Neuron (in vitro differentiated cells): Measurements from ENCODE around the gene ZNF710.
"Not testable (repeated sequence)": the region's sequence is repeated elsewhere in the genome, so short reads cannot be mapped to it uniquely, and the experiment has no call there.

Experiments
- H2AFZ ChIP-seq: one replicate; pipeline ENCODE4 v1.6.1; 2013; ENCODE audit warnings: low read depth, mild to moderate bottlenecking, inconsistent platforms, low read length, moderate library complexity
- H3K27me3 ChIP-seq: one replicate; pipeline ENCODE4 v1.6.1; 2013; ENCODE audit warnings: low read length; ENCODE audit not compliant: insufficient read depth
- H3K36me3 ChIP-seq: one replicate; pipeline ENCODE4 v1.6.1; 2013; ENCODE audit warnings: low read length; ENCODE audit not compliant: insufficient read depth
- H3K4me1 ChIP-seq: one replicate; pipeline ENCODE4 v1.6.1; 2013; ENCODE audit warnings: low read length; ENCODE audit not compliant: insufficient read depth
- H3K4me3 ChIP-seq: 2 replicates; pipeline ENCODE4 v1.5.1; 2013; ENCODE audit warnings: mild to moderate bottlenecking, low read length, moderate library complexity
- H3K9me3 ChIP-seq: one replicate; pipeline ENCODE4 v1.6.1; 2013; ENCODE audit warnings: low read length

The ZNF710 gene

GRCh38 chr15:90109163-90109751 lies 108.1 kb downstream of the ZNF710 start:
- not testable (repeated sequence) for H3K4me3 ChIP-seq, H3K9me3 ChIP-seq, H2AFZ ChIP-seq, H3K36me3 ChIP-seq, H3K27me3 ChIP-seq, H3K4me1 ChIP-seq

GRCh38 chr15:90113166-90113565 lies 112.0 kb downstream of the ZNF710 start:
- H3K4me3 ChIP-seq, result no peak overlapping the region
- peaks cover 5% of the 10 kb centered on the region for H3K9me3 ChIP-seq
- H3K27me3 ChIP-seq, result no peaks in the 10 kb centered on the region
- no peak overlapping the region for H2AFZ ChIP-seq
- H3K4me1 ChIP-seq, result no peaks in the 10 kb centered on the region
- no peaks in the 10 kb centered on the region for H3K36me3 ChIP-seq

- no peak overlapping the region for H3K4me3 ChIP-seq
- peaks cover 5% of the 10 kb centered on the region for H3K9me3 ChIP-seq
- no peaks in the 10 kb centered on the region for H3K36me3 ChIP-seq
- H2AFZ ChIP-seq, result no peak overlapping the region
- no peaks in the 10 kb centered on the region for H3K4me1 ChIP-seq
- no peaks in the 10 kb centered on the region for H3K27me3 ChIP-seq
Measured at GRCh38 chr15:90114451-90114901, 113.4 kb downstream of the ZNF710 start.

- no peak overlapping the region for H2AFZ ChIP-seq
- no peaks in the 10 kb centered on the region for H3K36me3 ChIP-seq
- peaks cover 5% of the 10 kb centered on the region for H3K9me3 ChIP-seq
- no peaks in the 10 kb centered on the region for H3K4me1 ChIP-seq
- no peaks in the 10 kb centered on the region for H3K27me3 ChIP-seq
- no peak overlapping the region for H3K4me3 ChIP-seq
Measured at GRCh38 chr15:90115783-90116182, 114.7 kb downstream of the ZNF710 start.

- no peak overlapping the region for H3K4me3 ChIP-seq
- no peaks in the 10 kb centered on the region for H3K4me1 ChIP-seq
- H3K27me3 ChIP-seq, result peaks cover 3% of the 10 kb centered on the region
- H3K36me3 ChIP-seq, result no peaks in the 10 kb centered on the region
- H2AFZ ChIP-seq, result no peak overlapping the region
- H3K9me3 ChIP-seq, result peaks cover 2% of the 10 kb centered on the region
Measured at GRCh38 chr15:90119367-90119766, 118.2 kb downstream of the ZNF710 start.

- no peaks in the 10 kb centered on the region for H3K9me3 ChIP-seq
Measured at GRCh38 chr15:90121086-90121485, 120.0 kb downstream of the ZNF710 start.

GRCh38 chr15:90124507-90124906 lies 123.4 kb downstream of the ZNF710 start:
- Histone ChIP-seq H3K4me3 (no peak overlapping the region), H2AFZ (no peak overlapping the region), H3K36me3 (no peaks in the 10 kb centered on the region), H3K9me3 (no peaks in the 10 kb centered on the region), H3K27me3 (peaks cover 3% of the 10 kb centered on the region), H3K4me1 (peaks cover 6% of the 10 kb centered on the region)

More at GRCh38 chr15:90121086-90121485, 120.0 kb downstream of the ZNF710 start:
- Histone ChIP-seq H2AFZ (no peak overlapping the region), H3K4me1 (no peaks in the 10 kb centered on the region), H3K36me3 (no peaks in the 10 kb centered on the region), H3K4me3 (no peak overlapping the region), H3K27me3 (peaks cover 3% of the 10 kb centered on the region)

GRCh38 chr15:90126022-90126421 lies 124.9 kb downstream of the ZNF710 start:
- Histone ChIP-seq H3K27me3 (peaks cover 3% of the 10 kb centered on the region), H2AFZ (no peak overlapping the region), H3K9me3 (no peaks in the 10 kb centered on the region), H3K36me3 (no peaks in the 10 kb centered on the region), H3K4me3 (no peak overlapping the region), H3K4me1 (peaks cover 6% of the 10 kb centered on the region)

GRCh38 chr15:90126596-90127435 lies 125.7 kb downstream of the ZNF710 start:
- Histone ChIP-seq H3K27me3 (peaks cover 3% of the 10 kb centered on the region), H2AFZ (no peak overlapping the region), H3K9me3 (no peaks in the 10 kb centered on the region), H3K36me3 (no peaks in the 10 kb centered on the region), H3K4me3 (no peak overlapping the region), H3K4me1 (peaks cover 6% of the 10 kb centered on the region)

GRCh38 chr15:90130291-90130690 lies 129.2 kb downstream of the ZNF710 start:
- H3K36me3 ChIP-seq, result no peaks in the 10 kb centered on the region
- H3K4me1 ChIP-seq, result peaks cover 6% of the 10 kb centered on the region
- peaks cover 5% of the 10 kb centered on the region for H3K27me3 ChIP-seq
- H3K9me3 ChIP-seq, result no peaks in the 10 kb centered on the region
- no peak overlapping the region for H3K4me3 ChIP-seq
- H2AFZ ChIP-seq, result no peak overlapping the region
